ENCODE results near the gene PLA2G3.

The PLA2G3 gene

GRCh38 chr22:31087744-31088215 is 52.5 kb downstream of the PLA2G3 start:
- in situ Hi-C loops (cut with MboI; ENCODE audit: low sequenced_read_pairs) = no loop called here

GRCh38 chr22:31086703-31087330 is 53.5 kb downstream of the PLA2G3 start:
- in situ Hi-C loops (cut with MboI; ENCODE audit: low sequenced_read_pairs) = no loop called here

GRCh38 chr22:31085928-31086327 is 54.4 kb downstream of the PLA2G3 start:
- in situ Hi-C loops (cut with MboI; ENCODE audit: low sequenced_read_pairs) = no loop called here

- in situ Hi-C loops (cut with MboI; ENCODE audit: low sequenced_read_pairs) = no loop called here
Observed at GRCh38 chr22:31085493-31085824, 54.8 kb downstream of the PLA2G3 start.

GRCh38 chr22:31084811-31085492 is 55.4 kb downstream of the PLA2G3 start:
- in situ Hi-C loops (cut with MboI; ENCODE audit: low sequenced_read_pairs) = no loop called here
